GM04504 (cell line): ENCODE measurements around the gene PPP2R2B.

Experiments
- DNase-seq: peaks from one replicate; pipeline ENCODE4 v3.0.0-alpha.2; 2012; ENCODE audit warnings: low read depth

The PPP2R2B gene

DNA sequence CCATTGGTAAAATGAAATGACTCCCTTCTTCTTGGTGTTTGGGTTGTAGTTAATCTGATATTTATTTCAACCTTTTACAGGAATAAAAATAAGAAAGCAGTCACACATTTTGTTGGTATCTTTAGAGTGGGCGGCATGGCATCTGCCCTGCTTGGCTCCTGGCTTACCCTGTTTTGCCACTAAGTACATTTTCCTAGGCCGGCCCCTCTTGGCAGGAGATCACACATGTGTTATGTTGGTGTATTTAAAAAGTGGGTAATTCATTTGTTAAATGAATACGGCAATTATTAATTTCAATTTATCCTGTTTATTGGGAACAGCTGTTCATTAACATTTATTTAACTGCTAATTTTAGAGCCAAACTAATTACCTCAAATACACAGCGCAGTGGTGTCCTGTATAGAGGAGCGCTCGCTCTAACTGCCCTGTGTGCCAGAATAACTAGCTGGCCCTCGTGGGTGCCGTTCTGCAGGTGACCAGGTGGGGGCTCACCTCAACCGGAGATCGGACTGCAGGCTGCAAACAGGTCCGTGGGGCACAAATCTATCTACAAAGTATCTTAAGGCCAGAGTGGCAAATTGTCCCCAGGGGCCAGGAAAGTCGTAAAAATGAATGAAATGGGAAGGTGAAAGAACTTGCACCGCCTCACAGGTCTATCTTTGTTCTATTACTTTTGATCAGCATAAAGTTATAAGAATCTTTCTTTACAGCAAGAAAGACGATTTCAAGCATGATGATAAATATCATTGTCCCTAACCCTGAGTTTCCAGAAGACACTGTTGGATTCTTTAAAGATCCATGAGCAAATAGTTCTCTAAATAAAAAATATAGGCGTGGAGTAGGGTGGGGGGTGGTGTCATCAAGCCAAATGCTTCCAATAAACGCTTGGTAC, 336.4 kb downstream of the PPP2R2B start:
- no peak for DNase-seq

- no peak for DNase-seq
Observed at GRCh38 chr5:146540414-146540813, 338.1 kb downstream of the PPP2R2B start.

DNA sequence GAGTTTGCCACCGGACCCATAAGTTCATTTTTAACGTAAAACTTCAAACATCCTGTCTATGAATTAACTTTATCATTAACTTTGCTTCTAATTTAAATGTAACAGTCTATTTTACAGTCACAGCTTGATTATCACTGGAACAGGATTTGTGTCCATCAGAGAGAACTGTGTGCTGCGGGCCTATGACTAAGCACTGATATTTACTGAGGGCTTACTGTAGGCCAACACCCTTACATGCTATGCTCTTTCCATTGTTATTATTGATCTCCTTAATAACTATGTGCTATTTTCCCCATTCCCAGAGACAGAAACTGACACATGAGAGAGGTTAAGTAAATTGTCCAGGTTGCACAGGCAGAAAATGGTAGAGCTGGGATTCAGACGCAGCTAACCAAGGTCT, 338.6 kb downstream of the PPP2R2B start:
- DNase-seq: no peak

GRCh38 chr5:146538432-146538831, 340.1 kb downstream of the PPP2R2B start:
- no peak for DNase-seq

GRCh38 chr5:146533882-146534281, 344.7 kb downstream of the PPP2R2B start:
- DNase-seq: no peak

DNA sequence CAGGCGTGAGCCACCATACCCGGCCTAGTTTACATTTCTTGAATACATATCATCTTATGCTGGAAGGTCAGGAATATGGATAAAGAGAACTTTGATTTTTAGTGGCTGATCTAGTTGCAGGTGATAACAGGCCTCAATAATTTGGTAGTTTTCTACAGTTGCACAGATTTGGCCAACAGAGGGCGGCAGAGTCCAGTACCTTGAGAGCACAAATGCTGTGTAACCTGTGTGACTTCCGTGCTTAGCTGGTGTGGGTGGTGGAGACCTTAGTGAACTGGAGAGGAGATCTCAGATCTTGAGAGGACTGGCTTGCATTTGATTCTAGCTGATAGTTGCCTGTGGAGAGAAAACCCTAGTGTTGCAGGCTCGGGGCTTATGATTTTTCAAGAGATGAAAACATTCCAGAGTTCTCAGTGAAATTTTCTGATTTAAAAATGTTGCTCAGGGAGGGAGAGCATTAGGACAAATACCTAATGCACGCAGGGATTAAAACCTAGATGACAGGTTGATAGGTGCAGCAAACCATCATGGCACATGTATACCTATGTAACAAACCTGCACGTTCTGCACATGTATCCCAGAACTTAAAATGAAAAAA, 345.2 kb downstream of the PPP2R2B start:
- peak; percentile 32 for DNase-seq
